Muscle of leg (tissue), 11 donors: Measurements from ENCODE around the gene TOP2B. TPM values are rescaled to one million over a fixed set of nuclear protein-coding genes. Genes with fewer than 3 reads are reported as not detected.

Experiments used
- DNase-seq: peaks from one replicate; pipeline ENCODE4 v3.0.0; 2013
- H3K27ac ChIP-seq: one replicate; pipeline ENCODE4 v1.5.1; 2013; ENCODE audit warnings: mild to moderate bottlenecking, low read length, control low read depth
- H3K27me3 ChIP-seq: one replicate; pipeline ENCODE4 v1.6.1; 2013; ENCODE audit warnings: low read length; ENCODE audit not compliant: control insufficient read depth, insufficient read depth
- H3K36me3 ChIP-seq: one replicate; pipeline ENCODE4 v1.6.1; 2013; ENCODE audit warnings: low read length; ENCODE audit not compliant: control insufficient read depth, insufficient read depth
- H3K4me1 ChIP-seq: one replicate; pipeline ENCODE4 v1.6.1; 2013; ENCODE audit warnings: low read length; ENCODE audit not compliant: control insufficient read depth, insufficient read depth
- H3K4me3 ChIP-seq: one replicate; pipeline ENCODE4 v1.5.1; 2013; ENCODE audit warnings: low read length, control low read depth
- H3K9me3 ChIP-seq: replicated peaks from 2 replicates; pipeline ENCODE4 v1.6.1; 2013; ENCODE audit warnings: low read depth, low read length; ENCODE audit not compliant: control insufficient read depth
- WGBS: methylation state at CpG from one replicate; pipeline ENCODE4 v1.1.5; 2013; ENCODE audit warnings: missing lambda C conversion rate; ENCODE audit not compliant: insufficient coverage; 5-methylcytosine and 5-hydroxymethylcytosine counted together
- polyA plus RNA-seq, 8 donors: library from polyadenylated mRNA; unstranded; fragments of 120-200 nt; gene quantifications; one replicate each; pipeline versions ENCODE4 v1.2.1 to v1.2.3, GENCODE V29; 2013; ENCODE audit warnings: inconsistent platforms in 1 of 8, low replicate concordance in 1 of 8; ENCODE audit not compliant: insufficient read length in 8 of 8, insufficient read depth in 1 of 8
- total RNA-seq: library from RNA; stranded (reverse); fragments of 120-200 nt; gene quantifications from one replicate; pipeline ENCODE4 v1.2.4, GENCODE V29; 2013

The TOP2B gene
- total and polyA plus RNA-seq, 9 donors, result 110 to 162 (median 126) TPM

DNA sequence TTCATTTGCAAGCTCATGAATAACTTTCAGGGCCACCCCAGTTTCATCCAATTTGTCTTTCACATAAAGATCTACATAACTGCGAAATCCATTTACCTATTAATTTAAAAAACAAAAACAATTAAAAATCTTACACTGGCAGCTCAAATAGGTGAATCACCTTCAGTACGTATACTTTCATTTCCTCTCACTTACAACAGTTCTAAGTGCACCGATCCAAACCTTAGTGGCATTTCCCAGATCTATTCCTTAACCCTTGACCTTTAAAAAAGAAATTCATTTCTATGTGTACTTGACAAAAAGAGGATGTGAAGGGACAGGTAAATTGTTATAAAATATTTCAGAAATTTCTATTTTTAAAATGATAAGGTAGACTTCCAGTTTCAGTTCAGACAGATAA is 30.8 kb downstream of the TOP2B start:
- peaks cover 17% of the 10 kb centered on the region for H3K36me3 ChIP-seq
- no peaks in the 10 kb centered on the region for H3K9me3 ChIP-seq
- H3K4me1 ChIP-seq, result no peaks in the 10 kb centered on the region
- no peak overlapping the region for H3K4me3 ChIP-seq
- H3K27ac ChIP-seq, result no peak overlapping the region
- DNase-seq, result no peak
- WGBS, result no CpG with 5 or more reads among the region's 3 CpGs
- no peaks in the 10 kb centered on the region for H3K27me3 ChIP-seq

- H3K36me3 ChIP-seq, result peaks cover 24% of the 10 kb centered on the region
- no CpG with 5 or more reads among the region's 1 CpG for WGBS
- no peaks in the 10 kb centered on the region for H3K27me3 ChIP-seq
- H3K27ac ChIP-seq, result no peak overlapping the region
- no peaks in the 10 kb centered on the region for H3K4me1 ChIP-seq
- no peaks in the 10 kb centered on the region for H3K9me3 ChIP-seq
- DNase-seq, result no peak
- no peak overlapping the region for H3K4me3 ChIP-seq
These were observed 32.7 kb downstream of the TOP2B start for GRCh38 chr3:25631989-25632388.

DNA sequence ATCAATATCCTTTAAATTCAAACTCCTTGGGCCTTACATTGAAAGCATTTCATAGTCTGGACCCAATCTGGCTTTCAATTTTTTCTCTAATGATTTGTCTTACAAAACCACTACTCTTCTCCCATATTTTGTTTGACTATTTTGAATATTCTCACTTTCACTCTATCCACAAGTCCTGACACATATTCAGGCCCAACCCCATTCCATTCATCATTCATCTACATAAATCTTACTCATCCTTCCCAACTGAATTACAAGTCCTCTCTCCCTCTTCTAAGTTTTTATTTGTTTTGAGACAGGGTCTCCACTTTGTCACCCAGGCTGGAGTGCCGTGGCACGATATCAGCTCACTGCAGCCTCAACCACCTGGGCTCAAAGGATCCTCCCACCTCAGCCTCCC is 43.6 kb downstream of the TOP2B start:
- no peaks in the 10 kb centered on the region for H3K4me1 ChIP-seq
- WGBS, result 90% methylated on average over 2 of the region's 2 CpGs
- H3K9me3 ChIP-seq, result no peaks in the 10 kb centered on the region
- no peaks in the 10 kb centered on the region for H3K27me3 ChIP-seq
- DNase-seq, result no peak
- H3K27ac ChIP-seq, result no peak overlapping the region
- H3K36me3 ChIP-seq, result peaks cover 27% of the 10 kb centered on the region
- no peak overlapping the region for H3K4me3 ChIP-seq

GRCh38 chr3:25620493-25620892 is 44.2 kb downstream of the TOP2B start:
- Histone ChIP-seq H3K4me3 (no peak overlapping the region), H3K9me3 (no peaks in the 10 kb centered on the region), H3K4me1 (no peaks in the 10 kb centered on the region), H3K27ac (no peak overlapping the region), H3K27me3 (no peaks in the 10 kb centered on the region), H3K36me3 (peaks cover 26% of the 10 kb centered on the region)
- 100% methylated on average over 1 of the region's 5 CpGs for WGBS
- no peak for DNase-seq

- Histone ChIP-seq H3K4me3 (no peak overlapping the region), H3K27ac (no peak overlapping the region), H3K4me1 (no peaks in the 10 kb centered on the region), H3K9me3 (no peaks in the 10 kb centered on the region), H3K36me3 (peaks cover 21% of the 10 kb centered on the region), H3K27me3 (no peaks in the 10 kb centered on the region)
- DNase-seq, result no peak
These were observed 45.3 kb downstream of the TOP2B start for GRCh38 chr3:25619382-25619781.

- no peaks in the 10 kb centered on the region for H3K4me1 ChIP-seq
- H3K9me3 ChIP-seq, result no peaks in the 10 kb centered on the region
- H3K4me3 ChIP-seq, result no peak overlapping the region
- no peaks in the 10 kb centered on the region for H3K27me3 ChIP-seq
- DNase-seq, result no peak
- peaks cover 21% of the 10 kb centered on the region for H3K36me3 ChIP-seq
- no peak overlapping the region for H3K27ac ChIP-seq
These were observed 46.7 kb downstream of the TOP2B start for GRCh38 chr3:25618028-25618427.

- 95% methylated on average over 4 of the region's 5 CpGs for WGBS
- Histone ChIP-seq H3K4me1 (no peaks in the 10 kb centered on the region), H3K27me3 (no peaks in the 10 kb centered on the region), H3K36me3 (peaks cover 33% of the 10 kb centered on the region), H3K9me3 (no peaks in the 10 kb centered on the region), H3K4me3 (no peak overlapping the region), H3K27ac (no peak overlapping the region)
- no peak for DNase-seq
These were observed 53.5 kb downstream of the TOP2B start for GRCh38 chr3:25611193-25611592.

DNA sequence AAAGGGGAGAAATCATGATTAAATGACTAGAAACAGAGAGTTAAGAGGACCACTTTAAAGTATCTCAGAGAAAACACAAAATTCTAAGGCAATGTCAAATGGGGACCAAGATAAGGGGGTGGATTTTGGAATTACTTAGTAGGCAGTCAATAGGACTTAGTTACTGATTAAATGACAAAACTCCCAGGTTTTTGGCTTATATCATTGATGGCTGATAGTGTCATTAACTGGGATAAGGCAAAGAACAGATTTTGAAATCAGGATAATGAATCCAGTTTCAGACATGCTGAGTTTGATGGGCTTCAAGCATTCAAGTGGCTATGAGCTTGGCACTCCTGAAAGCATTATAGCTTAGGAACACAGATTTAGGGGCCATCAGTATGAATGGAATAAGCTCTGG is 53.9 kb downstream of the TOP2B start:
- no peaks in the 10 kb centered on the region for H3K9me3 ChIP-seq
- H3K27ac ChIP-seq, result no peak overlapping the region
- no peak for DNase-seq
- H3K36me3 ChIP-seq, result peaks cover 33% of the 10 kb centered on the region
- H3K27me3 ChIP-seq, result no peaks in the 10 kb centered on the region
- H3K4me3 ChIP-seq, result no peak overlapping the region
- no peaks in the 10 kb centered on the region for H3K4me1 ChIP-seq

DNA sequence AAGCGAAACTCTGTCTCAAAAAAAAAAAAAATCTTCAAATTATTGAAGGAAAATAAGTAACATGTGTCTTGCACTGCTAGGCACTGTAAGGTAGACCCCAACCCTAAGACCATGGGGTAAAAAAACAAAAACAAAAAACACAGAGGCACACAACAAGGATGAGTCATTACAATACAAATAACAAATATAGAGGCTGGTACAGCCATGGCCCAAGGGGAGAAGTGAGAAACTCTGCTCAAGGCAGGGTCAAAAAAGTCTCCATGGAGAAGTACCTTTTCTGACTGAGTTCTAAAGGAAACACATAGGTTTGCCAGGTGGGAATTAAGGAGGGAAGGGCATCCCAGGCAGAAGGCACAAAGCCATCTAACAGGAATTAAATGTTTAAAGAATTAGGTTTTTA is 54.5 kb downstream of the TOP2B start:
- WGBS, result no CpG with 5 or more reads among the region's 1 CpG
- peaks cover 33% of the 10 kb centered on the region for H3K36me3 ChIP-seq
- no peak overlapping the region for H3K4me3 ChIP-seq
- H3K4me1 ChIP-seq, result no peaks in the 10 kb centered on the region
- DNase-seq, result no peak
- no peaks in the 10 kb centered on the region for H3K27me3 ChIP-seq
- no peaks in the 10 kb centered on the region for H3K9me3 ChIP-seq
- H3K27ac ChIP-seq, result no peak overlapping the region

DNA sequence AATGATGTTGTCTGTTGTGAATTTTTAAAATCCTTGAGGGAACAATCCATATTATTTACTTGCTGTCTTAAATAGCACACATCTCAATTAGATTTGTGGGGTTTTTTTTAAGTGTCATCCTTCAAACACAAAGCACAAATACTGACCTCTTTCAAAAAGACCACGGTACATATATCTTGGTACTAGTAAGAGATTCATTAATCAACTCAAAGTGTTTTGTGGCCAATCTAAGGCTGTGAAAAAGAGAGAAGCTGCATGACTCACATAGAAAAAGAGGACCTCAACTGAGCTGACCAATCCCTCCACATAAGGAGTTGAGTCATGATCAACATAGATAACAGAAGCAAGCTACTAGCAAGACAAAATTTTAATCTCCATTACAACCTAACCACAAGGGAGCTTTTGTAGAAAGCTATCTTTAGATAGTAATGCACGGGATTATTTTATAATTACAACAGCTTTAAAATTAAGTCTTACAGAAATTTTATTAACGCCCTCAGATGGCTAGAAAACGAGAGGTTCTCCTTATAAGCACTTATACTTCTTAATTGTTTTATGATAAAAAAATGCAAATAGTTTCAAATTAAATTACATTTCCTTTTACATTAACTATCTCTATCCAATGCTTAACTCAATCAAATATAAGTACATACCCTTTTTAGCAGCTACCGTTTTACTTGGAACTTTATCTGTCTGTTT is 60.5 kb downstream of the TOP2B start:
- Histone ChIP-seq H3K4me1 (no peaks in the 10 kb centered on the region), H3K36me3 (peaks cover 29% of the 10 kb centered on the region), H3K27me3 (no peaks in the 10 kb centered on the region), H3K27ac (peak overlapping the region; percentile 52), H3K9me3 (no peaks in the 10 kb centered on the region), H3K4me3 (no peak overlapping the region)
- DNase-seq, result no peak
- no CpG with 5 or more reads among the region's 5 CpGs for WGBS

GRCh38 chr3:25603703-25604102 is 61.0 kb downstream of the TOP2B start:
- no peaks in the 10 kb centered on the region for H3K4me1 ChIP-seq
- peak; percentile 47 for DNase-seq
- peaks cover 30% of the 10 kb centered on the region for H3K36me3 ChIP-seq
- H3K9me3 ChIP-seq, result no peaks in the 10 kb centered on the region
- peak overlapping the region; percentile 52 for H3K27ac ChIP-seq
- no peaks in the 10 kb centered on the region for H3K27me3 ChIP-seq
- no CpG with 5 or more reads among the region's 1 CpG for WGBS
- no peak overlapping the region for H3K4me3 ChIP-seq
